T47D (cell line): Measurements from ENCODE around the gene CCDC171.
A peak's percentile ranks its signal among the peaks of the same experiment; 100 is the strongest.

ENCODE experiments used
- DNase-seq, 2 experiments: peaks; one replicate each; pipeline versions ENCODE4 v3.0.0 to v3.0.0-alpha.2; 2011 to 2012; ENCODE audit warnings: low read depth in 1 of 2, low spot score in 1 of 2
- JUND ChIP-seq: IDR thresholded peaks from 2 replicates; pipeline ENCODE4 v1.6.1; 2012; ENCODE audit warnings: low read depth
- in situ Hi-C: cut with HindIII; loops from 2 replicates; pipeline ENCODE4 v1.10.0; 2016; ENCODE audit warnings: low sequenced_read_pairs, low pct_unique_long_range_greater_than_20kb

Gene CCDC171

GRCh38 chr9:15729507-15729906 is 176.7 kb downstream of the CCDC171 start:
- DNase-seq: no peak
- TF ChIP-seq JUND: no peak
- in situ Hi-C loops: no loop called here

- in situ Hi-C loops: no loop called here
- TF ChIP-seq JUND: no peak
- peak; percentile 2 to 44 for DNase-seq
These were observed 182.4 kb downstream of the CCDC171 start for GRCh38 chr9:15735083-15735857.

DNA sequence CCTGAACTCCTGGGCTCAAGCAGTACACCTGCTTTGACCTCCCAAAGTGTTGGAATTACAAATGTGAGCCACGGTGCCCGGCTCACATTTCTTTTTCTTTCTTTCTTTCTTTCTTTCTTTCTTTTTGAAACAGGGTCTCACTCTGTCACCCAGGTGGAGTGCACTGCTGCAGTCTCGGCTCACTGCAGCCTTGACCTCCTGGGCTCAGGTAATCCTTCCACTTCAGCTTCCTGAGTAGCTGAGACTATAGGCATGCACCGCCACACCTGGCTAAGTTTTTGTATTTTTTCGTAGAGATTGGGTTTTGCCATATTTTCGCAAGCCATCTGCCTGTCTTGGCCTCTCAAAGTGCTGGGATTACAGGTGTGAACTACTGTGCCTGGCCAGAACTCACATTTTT is 183.7 kb downstream of the CCDC171 start:
- TF ChIP-seq JUND: no peak
- DNase-seq: no peak
- in situ Hi-C loops: no loop called here

DNA sequence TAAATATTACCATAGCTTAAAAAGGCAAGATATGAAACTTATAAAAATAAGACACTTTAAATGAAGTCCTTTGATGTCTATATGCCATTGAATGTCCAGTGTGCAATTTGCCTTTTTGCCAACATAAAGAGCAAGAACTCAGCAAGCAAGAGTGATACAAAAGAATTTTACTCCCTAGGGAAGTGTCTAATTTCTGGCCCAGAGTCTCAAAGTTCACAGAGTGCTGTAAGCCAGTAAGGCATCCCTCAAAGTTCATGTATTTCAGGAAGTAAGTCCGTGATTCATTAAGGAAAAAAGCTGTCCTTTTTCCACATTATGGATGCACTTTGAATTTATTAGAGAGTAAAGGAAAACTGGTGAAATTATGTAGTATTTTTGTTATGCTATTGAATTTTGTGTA is 185.2 kb downstream of the CCDC171 start:
- TF ChIP-seq JUND: no peak
- in situ Hi-C loops: no loop called here
- no peak for DNase-seq

- no peak for TF ChIP-seq JUND
- in situ Hi-C loops: no loop called here
- no peak for DNase-seq
These were observed 188.2 kb downstream of the CCDC171 start for GRCh38 chr9:15741015-15741414.

- no peak for TF ChIP-seq JUND
- in situ Hi-C loops: no loop called here
- DNase-seq: no peak
These were observed 190.7 kb downstream of the CCDC171 start for GRCh38 chr9:15743512-15743911.

- no peak for DNase-seq
- no peak for TF ChIP-seq JUND
- in situ Hi-C loops: no loop called here
These were observed 191.4 kb downstream of the CCDC171 start for GRCh38 chr9:15744196-15744595.

- no peak for TF ChIP-seq JUND
- in situ Hi-C loops: no loop called here
- DNase-seq: no peak
These were observed 194.1 kb downstream of the CCDC171 start for GRCh38 chr9:15746905-15747304.

- no peak for DNase-seq
- in situ Hi-C loops: no loop called here
- no peak for TF ChIP-seq JUND
These were observed 202.8 kb downstream of the CCDC171 start for GRCh38 chr9:15755660-15756059.

GRCh38 chr9:15761551-15761950 is 208.7 kb downstream of the CCDC171 start:
- no peak for TF ChIP-seq JUND
- DNase-seq: no peak
- in situ Hi-C loops: no loop called here

- DNase-seq: no peak
- TF ChIP-seq JUND: no peak
- in situ Hi-C loops: no loop called here
These were observed 210.5 kb downstream of the CCDC171 start for GRCh38 chr9:15763371-15763770.

- no peak for DNase-seq
- no peak for TF ChIP-seq JUND
- in situ Hi-C loops: no loop called here
These were observed 211.3 kb downstream of the CCDC171 start for GRCh38 chr9:15764131-15764530.

DNA sequence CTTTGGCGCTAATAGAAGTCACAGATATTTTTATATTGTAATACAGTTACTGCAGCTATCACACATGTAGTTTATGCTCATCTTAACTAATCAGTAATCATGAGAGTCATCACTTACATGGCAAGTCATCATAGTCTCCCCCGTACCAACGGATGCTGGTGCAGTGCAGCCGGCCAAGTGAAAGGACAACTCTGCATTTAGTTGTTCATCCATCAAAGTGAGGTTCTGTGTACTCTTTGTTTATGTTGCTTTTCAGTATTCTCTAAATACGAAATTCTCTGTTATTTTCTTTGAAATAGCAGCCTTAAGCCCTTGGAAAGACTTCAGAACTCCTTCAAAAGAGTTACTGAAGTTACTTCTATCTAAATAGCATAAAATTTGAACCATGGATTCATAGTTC is 216.7 kb downstream of the CCDC171 start:
- TF ChIP-seq JUND: no peak
- no peak for DNase-seq
- in situ Hi-C loops: no loop called here

- DNase-seq: no peak
- TF ChIP-seq JUND: no peak
- in situ Hi-C loops: no loop called here
These were observed 226.0 kb downstream of the CCDC171 start for GRCh38 chr9:15778861-15779260.
